ACHN (cell line): Measurements from ENCODE around the gene MFSD6.
"Not testable (repeated sequence)": the region's sequence is repeated elsewhere in the genome, so short reads cannot be mapped to it uniquely, and the experiment has no call there.

Source experiments
- DNase-seq: peaks from one replicate; pipeline ENCODE4 v3.0.0-alpha.2; 2015
- in situ Hi-C: cut with HindIII; loops from 2 replicates; pipeline ENCODE4 v1.10.0; 2017; ENCODE audit warnings: low sequenced_read_pairs, low pct_ligation_motif_present, low pct_unique_long_range_greater_than_20kb

The MFSD6 gene

DNA sequence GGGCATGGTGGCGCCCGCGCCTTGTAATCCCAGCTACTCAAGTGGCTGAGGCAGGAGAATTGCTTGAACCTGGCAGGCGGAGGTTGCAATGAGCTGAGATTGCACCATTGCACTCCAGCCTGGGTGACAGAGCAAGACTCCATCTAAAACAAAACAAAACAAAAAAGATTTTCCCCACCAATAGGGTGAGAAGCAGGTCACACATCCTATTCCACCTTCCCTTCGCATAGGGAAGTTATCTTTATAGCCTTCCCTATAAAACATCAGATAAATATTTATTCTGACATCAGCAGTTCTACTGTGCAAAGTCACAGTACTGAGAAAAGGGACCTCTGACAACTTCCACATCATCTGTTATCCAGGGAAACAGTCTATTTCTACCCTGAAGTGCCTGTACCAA lies 101.7 kb downstream of the MFSD6 start:
- in situ Hi-C loops, DNase-seq: not testable (repeated sequence)

DNA sequence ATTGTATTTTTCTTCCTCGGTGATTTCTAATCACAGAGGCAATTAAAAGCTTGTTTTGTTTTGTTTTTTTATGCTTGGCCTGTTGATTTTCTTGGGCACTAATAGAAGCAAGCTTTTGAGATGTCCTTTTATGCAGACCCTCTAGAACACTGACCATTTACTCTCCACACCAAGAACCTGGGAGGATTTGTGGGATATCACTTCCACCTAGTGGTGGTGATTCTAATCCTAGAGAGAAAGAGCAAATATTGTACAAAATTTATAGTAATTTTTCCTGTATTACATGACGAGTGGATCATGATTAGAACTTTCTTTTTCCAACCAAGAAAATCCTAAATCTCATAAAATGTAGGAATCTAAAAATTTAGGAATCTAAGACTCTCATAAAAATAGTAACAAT lies 102.9 kb downstream of the MFSD6 start:
- peak; percentile 48 for DNase-seq
- in situ Hi-C loops, result no loop called here

DNA sequence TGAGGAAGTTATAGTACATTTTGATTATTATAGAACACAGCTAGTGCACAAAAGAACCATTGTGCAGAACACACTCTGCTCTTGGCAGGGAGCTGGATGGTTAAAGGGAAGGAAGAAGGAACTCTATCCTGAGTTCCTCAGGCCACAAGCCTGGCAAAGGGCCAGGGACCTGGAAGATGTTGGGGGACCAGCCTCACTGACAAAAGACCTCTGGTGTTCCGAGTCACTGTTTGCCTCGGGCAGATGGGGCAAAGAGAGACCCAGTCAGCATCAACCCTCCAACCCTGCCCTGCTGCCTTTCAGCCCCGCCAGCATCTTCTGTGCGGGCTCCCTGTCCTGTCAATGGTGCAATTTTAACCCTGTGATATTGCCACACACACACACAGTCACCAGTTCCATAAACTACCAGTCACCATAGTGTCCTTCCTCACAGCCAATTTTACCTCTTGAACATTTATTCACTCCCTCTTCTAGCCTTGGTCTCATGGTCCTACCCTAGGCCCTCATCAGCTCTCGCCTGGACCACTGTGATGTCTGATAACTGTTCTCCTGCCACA lies 104.5 kb downstream of the MFSD6 start:
- DNase-seq, result no peak
- in situ Hi-C loops, result no loop called here

DNA sequence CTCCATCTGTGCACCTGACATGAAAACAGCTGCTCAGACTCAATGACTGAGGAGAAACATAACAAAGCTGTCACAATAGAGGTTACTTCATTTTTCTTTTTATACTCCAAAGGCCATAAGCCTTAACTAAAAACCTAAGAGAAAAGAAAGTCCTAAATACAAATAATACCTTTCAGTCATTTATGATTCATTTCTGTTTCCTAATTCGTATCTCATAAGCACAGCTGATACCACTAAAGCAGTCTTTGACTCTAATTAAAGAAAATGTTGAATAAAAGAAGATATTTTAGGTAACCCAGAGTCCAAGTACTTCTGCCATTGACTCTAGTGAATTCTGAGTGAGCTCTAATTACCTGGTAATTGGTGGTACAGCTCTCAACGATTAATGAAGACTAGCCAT lies 105.7 kb downstream of the MFSD6 start:
- in situ Hi-C loops, result no loop called here
- no peak for DNase-seq

DNA sequence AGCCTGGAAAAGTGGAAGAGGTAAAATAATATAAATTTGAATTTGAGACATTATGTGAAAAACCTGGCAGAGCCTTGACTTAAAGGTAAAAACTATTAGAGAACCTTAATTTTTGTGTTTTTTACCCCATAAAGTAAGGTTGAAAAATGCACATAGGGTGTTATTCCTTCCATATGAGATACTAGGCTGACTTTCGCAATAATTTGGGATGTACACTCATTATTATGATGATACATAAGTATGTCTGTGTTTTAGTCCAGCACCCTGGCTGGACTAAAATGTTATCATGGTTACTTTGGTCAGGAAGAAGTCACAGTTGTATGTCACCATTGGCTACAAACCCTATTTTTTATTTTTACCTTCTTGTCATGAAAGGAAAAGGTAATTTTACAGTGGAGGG lies 106.5 kb downstream of the MFSD6 start:
- in situ Hi-C loops, result no loop called here
- DNase-seq, result no peak

DNA sequence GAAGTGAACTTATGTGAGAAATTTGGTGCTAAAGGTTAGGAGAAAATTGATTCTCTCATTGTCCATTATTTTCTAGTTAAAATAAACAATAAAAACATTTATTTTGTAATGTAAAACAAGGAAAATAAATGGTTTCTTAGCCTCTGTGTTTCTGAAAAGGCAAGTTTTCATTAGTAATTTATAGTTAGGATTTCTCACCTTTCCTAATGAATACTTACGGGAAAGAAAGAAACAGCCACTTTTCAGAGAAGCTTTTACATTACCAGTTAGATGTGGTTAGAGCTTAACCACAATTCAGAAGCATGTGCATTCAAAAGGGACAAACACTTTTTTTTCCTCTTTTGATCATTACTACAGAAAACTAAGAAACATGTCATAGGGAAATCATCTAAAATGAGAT lies 107.5 kb downstream of the MFSD6 start:
- in situ Hi-C loops, result no loop called here
- DNase-seq, result no peak

DNA sequence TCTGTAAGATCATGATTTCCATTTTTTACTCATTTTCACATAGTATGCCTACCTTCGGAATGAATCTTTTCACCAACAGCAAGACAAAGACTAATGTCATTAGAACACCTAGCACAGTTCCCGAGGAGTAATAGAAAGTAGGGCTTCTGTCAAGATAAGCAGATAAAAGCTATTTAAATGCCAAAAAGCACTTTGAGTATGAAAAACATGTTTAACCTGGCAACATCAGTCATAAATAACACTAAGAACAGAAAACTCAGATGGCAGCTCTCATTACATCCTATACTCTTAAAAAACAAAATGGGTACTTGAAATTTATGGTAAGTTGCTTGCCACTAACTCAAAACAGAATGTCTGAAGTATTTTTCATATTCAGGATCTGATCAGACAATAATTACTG lies 109.3 kb downstream of the MFSD6 start:
- DNase-seq, result no peak
- in situ Hi-C loops, result no loop called here

DNA sequence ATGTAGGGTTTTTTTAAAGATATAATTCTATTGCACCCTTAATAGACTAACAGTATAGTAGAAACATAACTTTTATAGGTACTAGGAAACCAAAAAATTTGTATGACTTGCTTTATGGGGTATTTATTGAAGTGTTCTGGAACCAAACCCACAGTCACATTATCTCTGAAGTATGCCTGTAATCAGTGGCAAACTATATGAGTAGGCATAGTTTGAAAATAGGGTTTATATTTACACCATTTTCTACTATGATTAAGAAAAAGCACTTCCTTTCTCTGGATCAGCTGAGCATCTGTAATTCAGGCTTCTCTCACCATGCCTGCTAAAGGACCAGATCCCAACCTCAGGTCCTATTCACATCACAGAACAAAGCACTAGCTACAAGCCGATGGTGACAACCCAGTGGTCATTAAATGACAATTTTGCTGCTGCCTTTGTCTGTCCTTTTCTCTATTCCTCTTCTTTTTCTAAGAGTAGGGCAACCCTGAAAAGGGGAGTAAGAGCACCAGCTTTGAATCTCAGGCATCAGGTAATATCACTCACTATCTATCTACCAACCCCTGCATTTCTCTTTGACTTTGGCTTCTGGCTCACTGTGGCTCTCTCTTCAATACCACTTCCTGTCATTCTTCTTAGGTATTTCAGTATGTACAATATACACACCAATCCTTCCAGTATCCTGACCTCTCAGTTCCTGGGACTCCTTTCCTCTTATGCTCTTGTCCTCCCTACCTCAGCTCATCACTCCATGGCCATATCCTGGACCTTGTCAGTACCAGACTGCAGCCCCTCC lies 112.0 kb downstream of the MFSD6 start:
- no peak for DNase-seq
- in situ Hi-C loops, result no loop called here

DNA sequence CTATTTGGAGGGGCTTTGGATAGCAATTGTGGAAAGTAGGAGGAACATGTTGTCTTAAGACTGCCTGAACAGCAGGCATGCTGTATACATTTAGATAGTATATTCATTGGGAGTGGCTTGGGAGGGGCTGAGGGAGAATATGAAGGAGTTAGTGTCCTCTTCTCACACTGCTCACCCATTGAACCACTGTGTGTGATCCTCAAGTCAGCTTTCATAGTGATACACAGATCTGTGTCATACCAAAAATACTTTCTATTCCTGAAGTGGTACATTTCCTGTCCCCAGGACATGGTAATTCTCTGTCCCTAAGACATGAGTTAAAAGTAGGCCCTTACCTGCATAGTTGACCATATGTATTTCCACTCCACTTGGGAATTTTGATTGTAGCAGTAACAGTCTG lies 116.8 kb downstream of the MFSD6 start:
- in situ Hi-C loops, result no loop called here

DNA sequence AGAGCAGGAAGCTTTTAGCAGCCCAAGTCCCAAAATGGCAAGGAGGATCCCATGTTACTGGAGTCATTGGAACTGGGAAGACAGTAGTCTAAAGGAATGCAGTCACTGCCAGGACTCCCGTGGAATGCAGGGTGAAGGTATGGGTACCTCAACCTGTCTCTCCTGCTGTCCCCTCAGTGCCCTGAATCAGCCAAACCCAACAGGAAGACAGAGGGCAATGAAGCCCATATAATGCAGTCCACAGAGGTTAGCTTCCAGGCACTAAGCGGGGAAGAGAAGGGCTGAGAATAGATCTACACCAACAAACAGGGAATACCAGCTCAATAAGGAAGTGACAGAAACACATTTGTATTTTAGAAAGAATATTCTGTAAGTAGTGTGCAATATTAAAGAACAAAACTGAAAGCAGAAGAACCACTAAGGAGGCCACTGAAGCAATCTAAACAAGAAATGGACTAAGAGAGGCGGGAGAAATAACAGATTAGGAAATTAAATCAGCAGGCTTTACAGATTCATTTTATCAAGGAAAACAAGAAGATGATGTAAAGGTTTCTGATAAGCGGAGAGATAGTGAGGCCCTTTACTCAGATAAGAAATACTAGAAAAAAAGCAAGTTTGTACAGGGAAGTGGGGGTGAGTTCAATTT lies 118.1 kb downstream of the MFSD6 start:
- no peak for DNase-seq
- in situ Hi-C loops, result no loop called here

More for the DNA sequence above, 116.8 kb downstream of the MFSD6 start:
- DNase-seq, result no peak

DNA sequence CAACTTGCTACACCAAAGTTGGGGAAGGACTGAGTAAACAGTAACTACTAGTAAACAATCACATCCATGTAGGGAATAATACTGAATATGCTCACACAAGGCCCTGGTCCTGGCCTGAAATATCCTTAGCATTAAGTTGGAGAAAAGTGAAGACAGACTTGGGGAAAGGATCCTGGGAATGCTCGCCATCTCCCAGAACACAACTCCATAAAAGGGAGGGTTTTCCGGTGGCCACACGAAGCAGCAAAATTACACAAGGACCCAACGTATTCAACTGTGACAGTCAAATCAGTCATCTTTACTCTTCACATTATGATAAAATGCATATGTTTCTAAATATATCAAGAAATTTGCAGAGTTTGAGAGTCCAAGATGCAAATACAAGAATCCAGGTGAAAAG lies 119.1 kb downstream of the MFSD6 start:
- in situ Hi-C loops, result no loop called here
- DNase-seq, result no peak

DNA sequence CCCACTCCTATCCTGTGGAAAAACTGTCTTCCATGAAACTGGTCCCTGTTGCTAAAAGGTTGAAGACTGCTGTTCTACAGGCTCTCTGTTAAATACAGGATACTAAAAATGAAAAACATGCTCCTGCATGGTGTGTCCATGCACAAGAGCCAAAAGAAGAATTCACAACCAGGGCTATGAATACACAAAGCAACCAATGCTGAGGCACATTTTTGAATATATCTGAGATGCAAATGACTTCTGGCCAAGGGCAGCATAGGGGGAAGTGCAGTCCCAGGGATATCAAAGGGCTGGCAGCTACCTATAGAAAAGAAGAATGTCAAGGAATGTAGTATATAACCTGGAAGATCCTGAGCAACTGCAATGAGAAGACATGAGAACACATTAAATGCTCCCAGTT lies 119.8 kb downstream of the MFSD6 start:
- no peak for DNase-seq
- in situ Hi-C loops, result no loop called here

DNA sequence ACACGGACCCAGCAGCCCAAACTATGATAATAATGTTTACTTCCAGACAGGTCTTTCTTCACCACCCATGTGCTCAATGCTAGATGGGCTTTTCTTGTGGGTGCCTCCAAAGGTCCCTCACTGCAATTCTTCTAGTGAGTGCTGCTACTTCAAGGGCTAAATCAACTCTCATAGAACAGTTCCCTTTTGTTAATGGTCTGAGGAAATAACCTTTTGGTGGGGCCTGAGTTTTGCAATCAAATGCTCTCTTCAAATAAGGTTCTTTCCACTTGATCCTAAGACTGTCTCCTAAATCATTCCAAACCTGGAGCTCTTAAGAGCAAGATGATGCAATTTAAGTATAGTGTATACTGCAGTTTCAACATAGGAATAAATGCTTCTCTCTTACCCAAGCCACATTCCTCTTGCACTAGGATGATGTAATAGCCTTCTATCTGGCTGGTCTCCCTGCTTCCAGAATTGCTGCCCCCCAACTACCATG lies 120.4 kb downstream of the MFSD6 start:
- no peak for DNase-seq
- in situ Hi-C loops, result no loop called here

DNA sequence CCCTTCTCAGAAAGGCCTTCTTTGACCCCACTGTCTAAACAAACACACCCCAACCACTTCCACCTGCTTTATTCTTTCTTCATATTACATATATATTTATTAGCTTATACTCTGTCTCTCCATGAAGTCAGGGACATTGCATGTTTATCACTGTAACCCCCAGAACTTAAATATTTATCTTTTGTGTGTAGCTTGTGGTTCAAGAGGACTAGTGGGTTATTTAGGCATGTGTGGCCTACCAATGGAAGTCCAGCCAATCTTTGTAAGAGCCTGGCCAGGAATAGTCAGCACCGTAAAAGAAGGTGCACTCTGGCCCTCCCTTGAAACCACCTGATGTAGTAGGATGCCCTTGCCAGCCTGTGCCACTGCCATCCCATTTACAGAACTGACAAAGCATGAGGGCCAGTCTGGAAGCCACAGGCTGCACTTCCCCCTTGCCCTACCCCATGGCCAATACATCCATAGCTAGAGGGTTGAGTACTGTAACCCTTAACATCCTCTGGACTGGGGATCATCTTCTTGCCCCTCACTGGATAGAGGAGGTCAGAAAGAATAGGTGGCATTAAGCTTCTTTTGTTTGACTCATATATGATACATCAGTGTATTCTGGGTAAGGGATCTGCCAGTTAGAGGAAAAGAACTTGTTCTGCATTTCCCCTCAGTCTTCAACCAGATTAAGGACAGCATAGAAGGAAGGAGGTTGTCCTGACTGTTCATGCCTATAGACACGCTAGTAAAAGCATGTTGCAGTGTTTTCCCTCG lies 121.5 kb downstream of the MFSD6 start:
- no peak for DNase-seq
- in situ Hi-C loops, result no loop called here

DNA sequence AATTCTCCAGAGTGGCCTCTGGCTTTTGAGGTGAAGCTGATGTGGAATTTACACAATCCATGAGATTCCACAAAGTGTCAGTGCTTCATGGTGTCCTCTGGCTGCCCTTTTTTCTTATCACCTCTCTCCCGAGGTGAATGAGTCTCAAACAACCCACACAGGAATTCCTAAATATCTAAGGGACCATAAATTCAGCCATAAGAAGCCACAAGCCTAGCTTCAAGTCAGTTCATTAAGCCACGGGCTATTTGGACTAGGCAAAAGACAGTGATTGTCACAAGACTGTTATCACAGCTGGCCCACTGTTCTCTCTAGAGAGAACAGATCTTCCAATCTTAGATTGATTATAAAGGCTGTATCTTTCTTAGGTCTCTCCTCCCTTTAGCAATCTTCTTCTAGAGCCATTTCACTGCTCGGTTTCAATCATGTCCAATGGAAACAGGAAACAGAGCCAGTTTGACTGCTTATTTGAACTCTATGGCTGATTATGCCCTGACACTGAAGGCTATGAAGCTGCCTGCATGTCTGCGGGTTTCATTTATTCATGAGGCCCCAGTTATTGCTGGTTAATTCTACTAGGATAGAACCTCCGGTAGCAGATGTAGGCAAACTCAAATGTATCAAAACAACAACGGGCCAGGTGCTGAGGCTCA lies 122.2 kb downstream of the MFSD6 start:
- in situ Hi-C loops, result no loop called here
- DNase-seq, result no peak

DNA sequence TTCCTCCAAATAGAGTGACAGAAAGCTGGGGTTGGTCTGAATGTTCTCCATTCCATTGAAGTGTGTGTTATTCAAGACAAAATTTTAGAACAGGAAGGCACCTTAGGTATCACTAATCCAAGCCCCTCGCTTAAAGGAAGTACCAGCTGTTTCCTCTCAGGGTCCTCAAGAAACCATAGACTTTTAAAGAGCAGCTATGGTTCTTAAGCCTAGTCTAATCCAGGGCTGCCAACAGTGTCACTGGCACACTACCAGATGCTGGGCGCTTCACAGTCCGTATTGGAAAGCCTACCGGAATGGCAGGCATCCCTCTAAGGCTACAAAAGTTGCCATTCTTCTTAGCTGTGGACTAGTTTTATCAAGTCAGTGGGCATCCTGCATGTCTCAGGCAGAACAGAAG lies 124.4 kb downstream of the MFSD6 start:
- no peak for DNase-seq
- in situ Hi-C loops, result no loop called here

DNA sequence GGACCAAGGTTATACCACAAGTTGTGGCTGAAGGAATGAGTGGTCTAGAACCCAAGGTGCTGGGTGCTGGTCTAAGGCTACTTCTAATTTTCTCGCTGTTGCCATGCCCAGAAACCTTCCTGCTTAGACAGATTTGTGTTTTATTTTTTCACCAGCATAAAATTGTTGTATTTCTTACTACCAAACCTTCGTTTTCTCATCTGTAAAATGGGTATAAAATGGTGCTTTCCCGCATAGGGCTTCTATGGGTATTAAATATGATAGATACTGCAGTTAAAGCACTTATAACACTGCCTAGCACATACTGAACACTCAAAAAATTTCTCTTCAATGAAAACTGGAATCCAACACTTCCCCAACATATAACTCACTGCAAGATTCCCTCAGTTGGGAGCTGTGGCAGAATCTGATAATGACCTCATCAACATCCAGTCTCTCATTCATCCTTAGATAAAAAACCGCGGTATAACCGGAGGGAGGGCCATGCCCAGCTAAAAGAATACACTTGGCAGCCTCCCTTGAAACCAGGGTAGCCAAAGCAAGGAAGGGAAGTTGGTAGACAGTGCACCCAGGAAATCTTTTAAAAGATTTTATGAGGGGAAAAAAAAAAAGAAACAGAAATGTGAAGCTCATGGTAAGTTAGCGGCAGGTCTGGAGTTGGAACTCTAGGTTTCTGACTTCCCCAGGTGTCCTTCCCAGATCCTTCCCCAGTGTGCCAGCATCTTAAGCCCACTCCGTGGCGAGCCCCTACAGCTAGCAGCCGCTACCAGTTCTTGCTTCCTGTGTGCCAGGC lies 125.2 kb downstream of the MFSD6 start:
- DNase-seq, result peak; percentile 33
- in situ Hi-C loops, result no loop called here

DNA sequence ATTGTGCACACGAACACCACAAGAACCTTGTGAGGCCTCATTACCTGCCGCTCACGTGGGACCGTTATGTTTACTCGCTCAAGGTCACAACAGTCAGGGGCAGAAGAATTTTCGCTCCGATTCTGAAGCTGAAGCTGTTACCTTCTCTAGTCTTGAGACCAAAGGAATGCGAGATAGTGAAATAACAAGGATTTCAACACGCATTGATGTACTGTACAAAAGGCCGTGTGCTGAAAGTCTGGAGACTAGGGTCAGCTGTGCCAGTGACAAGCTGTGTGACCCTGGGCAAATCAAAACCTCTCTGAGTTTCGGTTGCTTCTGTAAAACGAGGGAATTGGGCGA lies 125.8 kb downstream of the MFSD6 start:
- in situ Hi-C loops, result no loop called here
- no peak for DNase-seq
